Measurements from ENCODE around the gene FIGNL1. TPM values are rescaled to one million over a fixed set of nuclear protein-coding genes. Genes with fewer than 3 reads are reported as not detected.

The FIGNL1 gene
- total RNA-seq, 1 donor from 2014 or later, result 4.1 TPM

DNA sequence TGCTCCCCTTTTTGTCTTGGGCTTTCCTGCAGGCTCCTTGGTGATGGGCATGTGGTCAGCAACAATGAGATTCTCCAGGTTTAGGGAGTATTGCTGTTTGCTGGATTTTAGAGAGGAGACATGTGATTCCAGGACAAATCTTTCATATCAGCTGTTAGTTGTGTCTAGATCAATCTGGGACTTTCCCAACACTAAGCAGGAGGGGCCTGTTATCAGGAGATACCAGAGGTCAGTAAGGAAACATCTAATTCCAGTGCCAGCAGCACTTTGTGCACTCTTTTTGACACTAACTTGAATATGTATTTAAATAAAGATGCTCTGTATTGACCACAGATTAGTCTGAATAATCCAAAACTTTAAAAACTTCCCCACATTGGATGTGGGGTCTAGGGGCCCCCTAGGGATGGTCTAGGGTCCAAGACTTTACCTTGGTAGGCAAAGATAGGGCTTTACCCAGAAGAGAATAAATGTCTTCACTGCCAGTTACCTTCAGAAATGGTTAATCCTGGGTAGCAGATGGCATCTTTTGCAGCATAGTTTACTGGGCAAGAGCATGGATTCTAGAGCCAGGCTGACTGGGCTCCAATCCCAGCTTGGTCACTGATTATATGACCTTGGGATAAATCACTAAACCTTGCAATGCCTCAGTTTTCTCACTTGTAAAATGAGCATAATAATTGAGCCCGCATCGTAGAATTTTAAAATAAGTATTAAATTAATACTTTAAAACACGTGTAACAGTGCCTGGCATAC lies 6.4 kb upstream of the FIGNL1 start:
- intact Hi-C loops (cut with micrococcal nuclease), result no loop called here
- Histone ChIP-seq H3K36me3 (no peaks in the 10 kb centered on the region), H3K27me3 (ENCODE audit: low read depth) (no peaks in the 10 kb centered on the region), H3K27ac (replicated peaks) (no peak overlapping the region), H3K9me3 (replicated peaks) (no peaks in the 10 kb centered on the region), H3K4me3 (no peak overlapping the region), H3K4me1 (no peaks in the 10 kb centered on the region)
- no peak for DNase-seq
- TF ChIP-seq, protein P1, sequence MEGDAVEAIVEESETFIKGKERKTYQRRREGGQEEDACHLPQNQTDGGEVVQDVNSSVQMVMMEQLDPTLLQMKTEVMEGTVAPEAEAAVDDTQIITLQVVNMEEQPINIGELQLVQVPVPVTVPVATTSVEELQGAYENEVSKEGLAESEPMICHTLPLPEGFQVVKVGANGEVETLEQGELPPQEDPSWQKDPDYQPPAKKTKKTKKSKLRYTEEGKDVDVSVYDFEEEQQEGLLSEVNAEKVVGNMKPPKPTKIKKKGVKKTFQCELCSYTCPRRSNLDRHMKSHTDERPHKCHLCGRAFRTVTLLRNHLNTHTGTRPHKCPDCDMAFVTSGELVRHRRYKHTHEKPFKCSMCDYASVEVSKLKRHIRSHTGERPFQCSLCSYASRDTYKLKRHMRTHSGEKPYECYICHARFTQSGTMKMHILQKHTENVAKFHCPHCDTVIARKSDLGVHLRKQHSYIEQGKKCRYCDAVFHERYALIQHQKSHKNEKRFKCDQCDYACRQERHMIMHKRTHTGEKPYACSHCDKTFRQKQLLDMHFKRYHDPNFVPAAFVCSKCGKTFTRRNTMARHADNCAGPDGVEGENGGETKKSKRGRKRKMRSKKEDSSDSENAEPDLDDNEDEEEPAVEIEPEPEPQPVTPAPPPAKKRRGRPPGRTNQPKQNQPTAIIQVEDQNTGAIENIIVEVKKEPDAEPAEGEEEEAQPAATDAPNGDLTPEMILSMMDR (IDR thresholded peaks at IDR 0.05; ENCODE audit: borderline replicate concordance), result no peak

DNA sequence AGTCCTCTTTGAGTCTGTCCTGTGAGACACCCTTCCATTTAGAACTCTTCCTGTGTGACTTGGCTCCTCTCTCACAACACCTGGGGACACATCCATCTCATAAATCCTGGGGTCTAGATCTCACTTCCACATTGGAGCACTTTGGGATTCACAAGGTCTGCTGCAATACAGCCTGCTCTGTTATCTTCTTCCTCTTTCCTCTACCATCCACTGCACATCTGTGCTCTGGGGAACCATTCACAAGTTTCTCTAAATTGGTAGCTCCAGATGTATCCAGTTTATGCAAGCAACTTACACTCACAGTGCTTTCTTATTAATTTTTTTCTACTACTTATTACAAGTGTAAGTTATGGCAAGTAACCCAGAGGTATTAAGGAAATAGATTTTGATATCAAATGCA lies 5.5 kb upstream of the FIGNL1 start:
- Histone ChIP-seq H3K27me3 (ENCODE audit: low read depth) (no peaks in the 10 kb centered on the region), H3K36me3 (no peaks in the 10 kb centered on the region), H3K4me1 (peaks cover 4% of the 10 kb centered on the region), H3K9me3 (replicated peaks) (no peaks in the 10 kb centered on the region), H3K4me3 (no peak overlapping the region), H3K27ac (replicated peaks) (no peak overlapping the region)
- DNase-seq, result no peak
- TF ChIP-seq, protein P1 (IDR thresholded peaks at IDR 0.05; ENCODE audit: borderline replicate concordance), result no peak
- intact Hi-C loops (cut with micrococcal nuclease), result no loop called here

DNA sequence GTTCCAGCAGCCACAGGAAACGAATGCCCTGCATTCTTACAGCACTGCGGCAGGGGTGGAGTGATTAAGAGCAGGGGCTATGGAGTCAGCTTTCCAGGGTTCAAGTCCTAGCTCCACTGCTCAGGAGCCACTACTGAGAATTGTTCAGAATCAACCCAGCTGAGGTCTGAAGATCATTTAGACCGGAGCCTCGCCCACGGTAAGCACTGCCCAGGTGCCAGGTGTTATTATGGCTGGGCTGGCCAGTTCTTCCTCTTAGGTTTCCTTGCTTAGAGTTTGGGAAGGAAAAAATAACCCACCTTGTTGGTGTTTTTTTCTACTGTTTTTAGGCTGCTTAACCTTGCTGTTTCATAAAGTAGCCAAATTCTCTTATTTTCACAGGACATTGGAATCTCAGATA lies 4.8 kb upstream of the FIGNL1 start:
- H3K9me3 ChIP-seq (replicated peaks), result no peaks in the 10 kb centered on the region
- H3K4me3 ChIP-seq, result no peak overlapping the region
- intact Hi-C loops (cut with micrococcal nuclease), result no loop called here
- no peaks in the 10 kb centered on the region for H3K36me3 ChIP-seq
- H3K4me1 ChIP-seq, result peaks cover 10% of the 10 kb centered on the region
- DNase-seq, result no peak
- TF ChIP-seq, protein P1 (IDR thresholded peaks at IDR 0.05; ENCODE audit: borderline replicate concordance), result no peak
- no peak overlapping the region for H3K27ac ChIP-seq (replicated peaks)
- no peaks in the 10 kb centered on the region for H3K27me3 ChIP-seq (ENCODE audit: low read depth)

DNA sequence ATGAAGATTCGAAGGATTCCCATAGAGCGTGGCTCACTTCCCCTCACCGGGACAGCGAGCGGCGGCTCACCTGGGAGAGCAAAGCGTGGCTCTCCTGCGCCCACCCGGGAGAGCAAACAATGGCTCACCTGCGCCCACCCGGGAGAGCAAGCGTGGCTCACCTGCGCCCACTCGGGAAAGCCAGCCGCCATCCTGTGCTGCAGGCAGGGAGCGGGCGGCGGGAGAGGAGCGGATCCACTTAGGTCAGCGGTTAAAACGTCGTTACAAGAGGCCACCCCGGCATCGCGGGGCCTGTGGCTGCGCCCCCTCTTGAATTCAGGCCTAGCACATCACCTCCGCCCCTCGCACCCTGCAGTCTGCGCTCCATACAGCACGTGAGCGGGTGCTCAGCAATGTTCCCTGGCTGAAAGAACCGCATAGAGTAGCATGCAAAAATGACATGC lies 461 bp upstream of the FIGNL1 start:
- intact Hi-C loops (cut with micrococcal nuclease), result no loop called here
- H3K4me1 ChIP-seq, result peaks cover 18% of the 10 kb centered on the region
- peaks cover 14% of the 10 kb centered on the region for H3K36me3 ChIP-seq
- DNase-seq, result peak; percentile 23
- H3K4me3 ChIP-seq, result peak overlapping the region; percentile 82
- H3K27me3 ChIP-seq (ENCODE audit: low read depth), result no peaks in the 10 kb centered on the region
- TF ChIP-seq, protein P1 (IDR thresholded peaks at IDR 0.05; ENCODE audit: borderline replicate concordance), result no peak
- no peaks in the 10 kb centered on the region for H3K9me3 ChIP-seq (replicated peaks)
- H3K27ac ChIP-seq (replicated peaks), result peak overlapping the region; percentile 77

DNA sequence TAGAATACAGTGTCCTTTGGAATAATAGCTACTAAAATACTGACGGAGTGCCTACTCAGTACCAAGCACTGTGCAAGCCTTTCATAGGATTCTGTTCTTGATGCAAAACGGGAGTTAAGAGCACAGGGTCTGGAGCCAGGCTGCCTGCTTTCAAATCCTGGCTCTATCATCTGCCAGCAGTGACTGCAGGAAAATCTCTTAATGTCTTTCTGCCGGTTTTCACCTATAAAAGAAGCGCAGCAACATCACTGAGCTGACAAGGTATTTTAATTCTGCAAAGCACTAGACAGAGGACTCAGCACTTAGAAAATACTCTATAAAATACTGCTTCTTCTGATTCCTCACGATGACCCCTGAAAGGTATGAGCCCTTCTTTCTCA lies 659 bp downstream of the FIGNL1 start:
- peaks cover 18% of the 10 kb centered on the region for H3K4me1 ChIP-seq
- peak overlapping the region; percentile 77 for H3K27ac ChIP-seq (replicated peaks)
- H3K9me3 ChIP-seq (replicated peaks), result no peaks in the 10 kb centered on the region
- no peaks in the 10 kb centered on the region for H3K27me3 ChIP-seq (ENCODE audit: low read depth)
- no peak for DNase-seq
- intact Hi-C loops (cut with micrococcal nuclease), result no loop called here
- peak overlapping the region; percentile 82 for H3K4me3 ChIP-seq
- H3K36me3 ChIP-seq, result peaks cover 22% of the 10 kb centered on the region
- TF ChIP-seq, protein P1 (IDR thresholded peaks at IDR 0.05; ENCODE audit: borderline replicate concordance), result no peak

Data from left ventricle myocardium inferior (tissue), 1 donor.